ENCODE data around the gene TRO.

TRO gene

DNA sequence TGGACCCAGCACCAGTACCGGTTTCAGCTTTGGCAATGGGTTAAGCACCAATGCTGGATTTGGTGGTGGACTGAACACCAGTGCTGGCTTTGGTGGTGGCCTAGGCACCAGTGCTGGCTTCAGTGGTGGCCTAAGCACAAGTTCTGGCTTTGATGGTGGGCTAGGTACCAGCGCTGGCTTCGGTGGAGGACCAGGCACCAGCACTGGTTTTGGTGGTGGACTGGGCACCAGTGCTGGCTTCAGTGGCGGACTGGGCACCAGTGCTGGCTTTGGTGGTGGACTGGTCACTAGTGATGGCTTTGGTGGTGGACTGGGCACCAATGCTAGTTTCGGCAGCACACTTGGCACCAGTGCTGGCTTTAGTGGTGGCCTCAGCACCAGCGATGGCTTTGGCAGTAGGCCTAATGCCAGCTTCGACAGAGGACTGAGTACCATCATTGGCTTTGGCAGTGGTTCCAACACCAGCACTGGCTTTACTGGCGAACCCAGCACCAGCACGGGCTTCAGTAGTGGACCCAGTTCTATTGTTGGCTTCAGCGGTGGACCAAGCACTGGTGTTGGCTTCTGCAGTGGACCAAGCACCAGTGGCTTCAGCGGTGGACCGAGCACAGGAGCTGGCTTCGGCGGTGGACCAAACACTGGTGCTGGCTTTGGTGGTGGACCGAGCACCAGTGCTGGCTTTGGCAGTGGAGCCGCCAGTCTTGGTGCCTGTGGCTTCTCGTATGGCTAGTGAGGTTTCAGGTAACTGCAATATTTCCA lies 9.8 kb downstream of the TRO start:
- TF ChIP-seq, protein P1, sequence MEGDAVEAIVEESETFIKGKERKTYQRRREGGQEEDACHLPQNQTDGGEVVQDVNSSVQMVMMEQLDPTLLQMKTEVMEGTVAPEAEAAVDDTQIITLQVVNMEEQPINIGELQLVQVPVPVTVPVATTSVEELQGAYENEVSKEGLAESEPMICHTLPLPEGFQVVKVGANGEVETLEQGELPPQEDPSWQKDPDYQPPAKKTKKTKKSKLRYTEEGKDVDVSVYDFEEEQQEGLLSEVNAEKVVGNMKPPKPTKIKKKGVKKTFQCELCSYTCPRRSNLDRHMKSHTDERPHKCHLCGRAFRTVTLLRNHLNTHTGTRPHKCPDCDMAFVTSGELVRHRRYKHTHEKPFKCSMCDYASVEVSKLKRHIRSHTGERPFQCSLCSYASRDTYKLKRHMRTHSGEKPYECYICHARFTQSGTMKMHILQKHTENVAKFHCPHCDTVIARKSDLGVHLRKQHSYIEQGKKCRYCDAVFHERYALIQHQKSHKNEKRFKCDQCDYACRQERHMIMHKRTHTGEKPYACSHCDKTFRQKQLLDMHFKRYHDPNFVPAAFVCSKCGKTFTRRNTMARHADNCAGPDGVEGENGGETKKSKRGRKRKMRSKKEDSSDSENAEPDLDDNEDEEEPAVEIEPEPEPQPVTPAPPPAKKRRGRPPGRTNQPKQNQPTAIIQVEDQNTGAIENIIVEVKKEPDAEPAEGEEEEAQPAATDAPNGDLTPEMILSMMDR (IDR thresholded peaks at IDR 0.05; ENCODE audit: low read depth, low read length, missing control alignments): no peak
- in situ Hi-C loops (cut with HindIII; ENCODE audit: low pct_ligation_motif_present, low sequenced_read_pairs): no loop called here
- DNase-seq: no peak
- Histone ChIP-seq H3K36me3 (replicated peaks) (peaks cover 2% of the 10 kb centered on the region), H3K4me3 (ENCODE audit: low read depth, low read length) (no peak overlapping the region), H3K27me3 (replicated peaks) (no peaks in the 10 kb centered on the region), H3K27ac (no peak overlapping the region)

DNA sequence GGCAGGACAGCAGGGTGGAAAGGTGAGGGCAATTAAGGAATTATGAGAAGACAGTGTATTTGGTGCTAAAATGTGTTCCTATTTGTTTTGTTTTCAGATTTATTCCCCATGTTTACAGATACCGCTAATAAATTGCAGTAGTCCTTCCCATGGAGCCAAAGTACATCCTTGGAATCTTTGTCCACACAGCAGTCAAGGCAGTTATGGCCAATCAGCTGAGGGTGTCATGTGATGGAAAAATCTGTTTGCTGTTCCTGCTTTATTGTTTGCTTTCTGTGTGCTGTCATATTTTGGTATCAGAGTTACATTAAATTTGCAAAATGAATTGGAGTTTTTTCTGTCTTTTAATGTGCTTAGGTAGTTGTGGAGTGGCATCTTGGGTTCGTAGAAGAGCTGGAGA lies 10.5 kb downstream of the TRO start:
- peaks cover 2% of the 10 kb centered on the region for H3K36me3 ChIP-seq (replicated peaks)
- no peaks in the 10 kb centered on the region for H3K27me3 ChIP-seq (replicated peaks)
- H3K27ac ChIP-seq: no peak overlapping the region
- no peak for DNase-seq
- TF ChIP-seq, protein P1 (IDR thresholded peaks at IDR 0.05; ENCODE audit: low read depth, low read length, missing control alignments): no peak
- in situ Hi-C loops (cut with HindIII; ENCODE audit: low pct_ligation_motif_present, low sequenced_read_pairs): no loop called here
- no peak overlapping the region for H3K4me3 ChIP-seq (ENCODE audit: low read depth, low read length)

DNA sequence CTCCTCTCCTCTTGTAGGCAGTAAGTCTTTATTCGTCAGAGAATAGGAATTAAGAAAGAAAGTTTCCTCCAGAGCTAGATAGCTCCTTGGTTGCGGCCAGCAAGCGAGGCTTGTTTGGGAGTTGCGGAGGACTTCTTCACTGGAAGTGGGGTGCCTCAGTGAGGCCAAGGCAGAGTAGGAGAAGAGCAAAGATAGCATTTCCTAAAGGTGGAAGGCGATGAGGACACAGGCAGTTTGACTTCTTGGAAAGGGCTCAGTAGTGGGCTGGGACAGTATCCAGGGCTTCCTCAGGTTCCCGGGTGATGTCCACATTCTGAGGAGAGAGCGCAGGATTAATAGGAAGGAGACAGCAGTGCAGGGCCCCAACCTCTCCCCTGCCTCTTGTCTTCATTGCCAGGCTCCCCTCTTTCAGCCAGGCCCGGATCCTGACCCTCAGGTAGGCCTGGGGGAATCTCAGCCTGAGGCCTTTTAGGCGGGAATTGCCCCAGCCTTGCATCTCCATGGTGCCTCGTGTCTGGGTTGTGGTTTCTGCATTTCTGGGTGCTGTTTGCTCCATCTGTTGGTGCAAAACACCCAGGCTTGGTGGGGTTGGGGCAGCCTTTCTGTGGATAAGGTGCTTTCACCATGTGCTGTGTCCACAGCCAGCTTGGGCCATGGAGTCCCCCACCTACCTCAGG lies 12.7 kb downstream of the TRO start:
- no peak overlapping the region for H3K27ac ChIP-seq
- in situ Hi-C loops (cut with HindIII; ENCODE audit: low pct_ligation_motif_present, low sequenced_read_pairs): no loop called here
- TF ChIP-seq, protein P1 (IDR thresholded peaks at IDR 0.05; ENCODE audit: low read depth, low read length, missing control alignments): no peak
- H3K27me3 ChIP-seq (replicated peaks): no peaks in the 10 kb centered on the region
- no peak overlapping the region for H3K4me3 ChIP-seq (ENCODE audit: low read depth, low read length)
- no peak for DNase-seq
- no peaks in the 10 kb centered on the region for H3K36me3 ChIP-seq (replicated peaks)

DNA sequence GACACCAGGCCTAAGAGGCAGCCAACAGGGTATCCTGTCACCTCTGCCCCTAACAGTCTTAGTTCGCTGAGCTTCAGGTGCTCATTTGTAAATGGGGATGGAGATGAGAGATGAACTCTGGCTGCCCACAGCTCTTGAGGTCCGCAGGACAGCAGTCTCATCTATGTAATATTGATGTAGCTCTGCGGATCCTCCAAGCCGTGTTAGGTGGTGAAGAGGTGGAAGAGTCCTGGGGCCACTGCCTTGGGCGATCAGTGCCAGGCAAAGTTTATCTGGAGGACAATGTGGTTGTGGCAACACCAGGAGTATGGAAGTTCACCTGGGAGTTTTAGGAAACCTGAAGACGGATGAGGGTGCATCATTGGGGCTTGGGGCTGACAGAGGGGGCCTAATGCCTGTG lies 13.4 kb downstream of the TRO start:
- Histone ChIP-seq H3K27me3 (replicated peaks) (no peaks in the 10 kb centered on the region), H3K36me3 (replicated peaks) (no peaks in the 10 kb centered on the region), H3K4me3 (ENCODE audit: low read depth, low read length) (no peak overlapping the region), H3K27ac (no peak overlapping the region)
- DNase-seq: no peak
- in situ Hi-C loops (cut with HindIII; ENCODE audit: low pct_ligation_motif_present, low sequenced_read_pairs): no loop called here
- TF ChIP-seq, protein P1 (IDR thresholded peaks at IDR 0.05; ENCODE audit: low read depth, low read length, missing control alignments): no peak

DNA sequence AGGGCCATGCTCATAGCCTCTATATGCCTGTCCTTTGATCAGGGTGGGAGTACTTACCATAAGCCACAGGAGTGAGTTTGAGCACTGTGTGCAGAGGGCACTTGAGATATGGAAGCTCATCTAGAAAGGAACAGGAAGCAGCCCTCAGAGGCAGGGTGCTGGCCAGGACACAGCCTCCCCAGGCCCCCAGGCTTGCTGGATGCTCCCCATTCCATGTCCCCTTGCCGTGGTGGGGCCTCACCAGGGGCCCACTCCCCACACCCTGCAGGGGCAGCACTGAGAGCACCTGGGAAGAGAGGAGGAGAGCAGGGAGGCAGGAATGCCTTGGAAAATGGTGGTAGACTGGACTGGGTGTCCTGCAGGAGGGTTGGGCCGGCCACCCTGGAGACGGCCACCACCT lies 14.3 kb downstream of the TRO start:
- H3K27me3 ChIP-seq (replicated peaks): no peaks in the 10 kb centered on the region
- H3K36me3 ChIP-seq (replicated peaks): no peaks in the 10 kb centered on the region
- no peak for DNase-seq
- H3K27ac ChIP-seq: no peak overlapping the region
- in situ Hi-C loops (cut with HindIII; ENCODE audit: low pct_ligation_motif_present, low sequenced_read_pairs): no loop called here
- TF ChIP-seq, protein P1 (IDR thresholded peaks at IDR 0.05; ENCODE audit: low read depth, low read length, missing control alignments): no peak
- H3K4me3 ChIP-seq (ENCODE audit: low read depth, low read length): no peak overlapping the region

Data from brain microvascular endothelial cell (primary cell).